OCI-LY7 (cell line): ENCODE data around the gene SLC6A7.

Experiments
- EZH2phosphoT487 ChIP-seq: fragments of 200-600 bp; sonication (generic); IDR thresholded peaks from 2 replicates; pipeline ENCODE4 v1.6.1; 2018; ENCODE audit warnings: low read depth, borderline replicate concordance, mild to moderate bottlenecking, mixed run types, antibody characterized with exemption, low read length, moderate library complexity, mixed read lengths
- TF ChIP-seq, protein P1 (sequence below): fragments of 200-600 bp; sonication (generic); conservative IDR thresholded peaks from 2 replicates; pipeline ENCODE4 v1.5.1; 2014; ENCODE audit warnings: mild to moderate bottlenecking, antibody characterized with exemption, low read length, moderate library complexity, mixed read lengths

DNA sequence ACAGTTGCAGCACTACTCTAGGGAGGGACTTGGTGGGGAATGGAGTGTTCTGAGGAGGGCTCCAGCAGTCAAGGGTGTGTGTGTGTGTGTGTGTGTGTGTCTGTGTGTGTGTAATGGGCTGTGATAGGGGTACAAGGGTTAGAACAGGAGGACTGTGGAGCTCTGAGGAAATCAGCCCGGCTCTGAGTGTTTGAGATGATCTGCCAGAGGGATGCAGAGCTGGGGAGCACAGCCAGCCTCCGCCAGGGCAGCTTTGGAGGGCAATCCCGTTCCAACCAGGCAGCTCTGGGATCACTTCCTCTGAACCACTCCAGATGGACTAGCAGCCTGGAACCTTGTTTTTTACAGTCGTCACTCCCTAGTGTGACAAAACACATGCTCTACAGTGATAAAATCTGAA is 3.0 kb upstream of the SLC6A7 start:
- TF ChIP-seq, protein P1, sequence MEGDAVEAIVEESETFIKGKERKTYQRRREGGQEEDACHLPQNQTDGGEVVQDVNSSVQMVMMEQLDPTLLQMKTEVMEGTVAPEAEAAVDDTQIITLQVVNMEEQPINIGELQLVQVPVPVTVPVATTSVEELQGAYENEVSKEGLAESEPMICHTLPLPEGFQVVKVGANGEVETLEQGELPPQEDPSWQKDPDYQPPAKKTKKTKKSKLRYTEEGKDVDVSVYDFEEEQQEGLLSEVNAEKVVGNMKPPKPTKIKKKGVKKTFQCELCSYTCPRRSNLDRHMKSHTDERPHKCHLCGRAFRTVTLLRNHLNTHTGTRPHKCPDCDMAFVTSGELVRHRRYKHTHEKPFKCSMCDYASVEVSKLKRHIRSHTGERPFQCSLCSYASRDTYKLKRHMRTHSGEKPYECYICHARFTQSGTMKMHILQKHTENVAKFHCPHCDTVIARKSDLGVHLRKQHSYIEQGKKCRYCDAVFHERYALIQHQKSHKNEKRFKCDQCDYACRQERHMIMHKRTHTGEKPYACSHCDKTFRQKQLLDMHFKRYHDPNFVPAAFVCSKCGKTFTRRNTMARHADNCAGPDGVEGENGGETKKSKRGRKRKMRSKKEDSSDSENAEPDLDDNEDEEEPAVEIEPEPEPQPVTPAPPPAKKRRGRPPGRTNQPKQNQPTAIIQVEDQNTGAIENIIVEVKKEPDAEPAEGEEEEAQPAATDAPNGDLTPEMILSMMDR = no peak
- TF ChIP-seq EZH2phosphoT487 = no peak
